HepG2 (cell line): ENCODE measurements around the gene SOX5.

Source experiments
- EHMT2 ChIP-seq: fragments of 200-600 bp; sonication (generic); IDR thresholded peaks from 2 replicates; pipeline ENCODE4 v1.7.0; 2017; ENCODE audit warnings: antibody characterized with exemption, low read depth, low read length, borderline replicate concordance
- HCFC1 ChIP-seq: fragments of 150-350 bp; IDR thresholded peaks from 2 replicates; pipeline ENCODE4 v1.6.1; 2014; ENCODE audit warnings: low read depth, low read length
- RAD21 ChIP-seq: fragments of 450-650 bp; formaldehyde crosslinking; IDR thresholded peaks from 2 replicates; pipeline ENCODE4 v1.5.0; 2020; ENCODE audit warnings: mild to moderate bottlenecking
- SUZ12 ChIP-seq: fragments of 150-350 bp; IDR thresholded peaks from 2 replicates; pipeline ENCODE4 v1.6.1; 2014; ENCODE audit warnings: low read depth, low read length
- TF ChIP-seq, protein P1 (sequence below): sonication (generic); formaldehyde crosslinking; IDR thresholded peaks from 2 replicates; pipeline ENCODE4 v1.4.0; 2020; ENCODE audit warnings: missing genetic modification reagents, borderline replicate concordance

DNA sequence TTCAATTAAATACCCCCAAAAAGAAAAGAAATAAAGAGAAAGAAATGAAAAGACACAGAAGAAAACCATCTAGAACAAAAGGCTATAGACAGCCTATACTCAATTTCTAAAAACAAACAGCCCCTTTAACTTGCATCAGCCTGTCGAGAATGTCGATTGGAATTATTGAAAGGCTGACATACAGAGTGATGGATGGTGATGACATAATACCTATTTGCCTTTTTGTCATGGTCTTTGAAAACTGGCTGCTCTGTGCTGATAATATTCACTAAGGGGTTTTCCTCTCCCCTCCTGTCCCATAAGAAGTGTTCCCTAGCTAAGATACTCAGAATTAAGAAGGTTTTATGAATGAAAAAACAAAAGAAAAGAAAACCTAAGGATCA, 393.7 kb downstream of the SOX5 start:
- no peak for TF ChIP-seq SUZ12
- TF ChIP-seq RAD21 (CRISPR knock-in tag): no peak
- TF ChIP-seq EHMT2: no peak
- TF ChIP-seq, protein P1, sequence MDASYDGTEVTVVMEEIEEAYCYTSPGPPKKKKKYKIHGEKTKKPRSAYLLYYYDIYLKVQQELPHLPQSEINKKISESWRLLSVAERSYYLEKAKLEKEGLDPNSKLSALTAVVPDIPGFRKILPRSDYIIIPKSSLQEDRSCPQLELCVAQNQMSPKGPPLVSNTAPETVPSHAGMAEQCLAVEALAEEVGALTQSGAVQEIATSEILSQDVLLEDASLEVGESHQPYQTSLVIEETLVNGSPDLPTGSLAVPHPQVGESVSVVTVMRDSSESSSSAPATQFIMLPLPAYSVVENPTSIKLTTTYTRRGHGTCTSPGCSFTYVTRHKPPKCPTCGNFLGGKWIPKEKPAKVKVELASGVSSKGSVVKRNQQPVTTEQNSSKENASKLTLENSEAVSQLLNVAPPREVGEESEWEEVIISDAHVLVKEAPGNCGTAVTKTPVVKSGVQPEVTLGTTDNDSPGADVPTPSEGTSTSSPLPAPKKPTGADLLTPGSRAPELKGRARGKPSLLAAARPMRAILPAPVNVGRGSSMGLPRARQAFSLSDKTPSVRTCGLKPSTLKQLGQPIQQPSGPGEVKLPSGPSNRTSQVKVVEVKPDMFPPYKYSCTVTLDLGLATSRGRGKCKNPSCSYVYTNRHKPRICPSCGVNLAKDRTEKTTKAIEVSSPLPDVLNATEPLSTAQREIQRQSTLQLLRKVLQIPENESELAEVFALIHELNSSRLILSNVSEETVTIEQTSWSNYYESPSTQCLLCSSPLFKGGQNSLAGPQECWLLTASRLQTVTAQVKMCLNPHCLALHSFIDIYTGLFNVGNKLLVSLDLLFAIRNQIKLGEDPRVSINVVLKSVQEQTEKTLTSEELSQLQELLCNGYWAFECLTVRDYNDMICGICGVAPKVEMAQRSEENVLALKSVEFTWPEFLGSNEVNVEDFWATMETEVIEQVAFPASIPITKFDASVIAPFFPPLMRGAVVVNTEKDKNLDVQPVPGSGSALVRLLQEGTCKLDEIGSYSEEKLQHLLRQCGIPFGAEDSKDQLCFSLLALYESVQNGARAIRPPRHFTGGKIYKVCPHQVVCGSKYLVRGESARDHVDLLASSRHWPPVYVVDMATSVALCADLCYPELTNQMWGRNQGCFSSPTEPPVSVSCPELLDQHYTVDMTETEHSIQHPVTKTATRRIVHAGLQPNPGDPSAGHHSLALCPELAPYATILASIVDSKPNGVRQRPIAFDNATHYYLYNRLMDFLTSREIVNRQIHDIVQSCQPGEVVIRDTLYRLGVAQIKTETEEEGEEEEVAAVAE (CRISPR knock-in tag): no peak
- TF ChIP-seq HCFC1: no peak
